HEK293 (cell line): Measurements from ENCODE around the gene TRABD.

Experiments used
- CTCF ChIA-PET: fragments of 350-600 bp; formaldehyde crosslinking; extraction: SDS; loops from one replicate; lab custom pipeline; 2021; ENCODE audit warnings: antibody characterized with exemption; lab: Yijun Ruan, JAX
- POLR2A ChIA-PET: fragments of 300-600 bp; formaldehyde crosslinking; extraction: SDS; loops from one replicate; lab custom pipeline; 2020; ENCODE audit warnings: antibody characterized with exemption, inconsistent platforms; lab: Yijun Ruan, JAX
- H3K27ac ChIP-seq: fragments of 200-500 bp; sonication (Bioruptor generic); 2 replicates; pipeline ENCODE4 v1.5.1; 2014; ENCODE audit warnings: low read depth, low read length, control low read depth, inconsistent platforms; ENCODE audit errors: extremely low read depth
- H3K36me3 ChIP-seq, 2 experiments: fragments of 200-500 bp in 1 of 2; sonication (Bioruptor generic) in 1 of 2; 1 replicate in 1 of 2; 2 replicates in 1 of 2; pipeline ENCODE4 v1.5.1; 2014 to 2017; ENCODE audit warnings: inconsistent platforms in 2 of 2, low read length in 2 of 2; ENCODE audit not compliant: control insufficient read depth in 2 of 2, insufficient read depth in 1 of 2
- H3K4me1 ChIP-seq: fragments of 200-500 bp; sonication (Bioruptor generic); 2 replicates; pipeline ENCODE4 v1.5.1; 2014; ENCODE audit warnings: mild to moderate bottlenecking, low read length, inconsistent platforms; ENCODE audit not compliant: control insufficient read depth, insufficient read depth
- H3K4me3 ChIP-seq: 2 replicates; pipeline ENCODE4 v1.5.1; 2011; ENCODE audit warnings: low read depth, mild to moderate bottlenecking, control low read depth, low read length, moderate library complexity
- H3K9me3 ChIP-seq: fragments of 200-500 bp; sonication (Bioruptor generic); 2 replicates; pipeline ENCODE4 v1.5.1; 2014; ENCODE audit warnings: low read depth, low read length, inconsistent platforms; ENCODE audit not compliant: control insufficient read depth, insufficient read depth
- EGR2 ChIP-seq: fragments of 450-650 bp; formaldehyde crosslinking; IDR thresholded peaks from 2 replicates; pipeline ENCODE4 v1.5.1; 2016; ENCODE audit warnings: low read depth, missing biosample characterization, missing genetic modification characterization
- GLIS2 ChIP-seq: fragments of 450-650 bp; formaldehyde crosslinking; IDR thresholded peaks from 2 replicates; pipeline ENCODE4 v1.5.1; 2016; ENCODE audit warnings: missing biosample characterization, missing genetic modification characterization
- OSR2 ChIP-seq: fragments of 450-650 bp; formaldehyde crosslinking; IDR thresholded peaks from 2 replicates; pipeline ENCODE4 v1.5.1; 2016; ENCODE audit warnings: missing biosample characterization, missing genetic modification characterization
- ZBTB48 ChIP-seq: fragments of 450-650 bp; formaldehyde crosslinking; IDR thresholded peaks from 2 replicates; pipeline ENCODE4 v1.5.1; 2016; ENCODE audit warnings: missing biosample characterization, missing genetic modification characterization
- ZFHX2 ChIP-seq: fragments of 450-650 bp; formaldehyde crosslinking; conservative IDR thresholded peaks from 2 replicates; pipeline ENCODE4 v1.5.1; 2016; ENCODE audit warnings: missing biosample characterization, missing genetic modification characterization
- ZNF24 ChIP-seq: fragments of 450-650 bp; formaldehyde crosslinking; IDR thresholded peaks from 2 replicates; pipeline ENCODE4 v1.5.1; 2016; ENCODE audit warnings: missing biosample characterization, missing genetic modification characterization
- ZNF423 ChIP-seq: fragments of 450-650 bp; formaldehyde crosslinking; IDR thresholded peaks from 2 replicates; pipeline ENCODE4 v1.5.1; 2016; ENCODE audit warnings: missing biosample characterization, missing genetic modification characterization
- TF ChIP-seq, protein P1 (sequence below): fragments of 450-650 bp; formaldehyde crosslinking; IDR thresholded peaks from 2 replicates; pipeline ENCODE4 v1.5.1; 2016; ENCODE audit warnings: missing biosample characterization, missing genetic modification characterization
- TF ChIP-seq, protein P2 (sequence below): fragments of 450-650 bp; formaldehyde crosslinking; IDR thresholded peaks from 2 replicates; pipeline ENCODE4 v1.5.1; 2016; ENCODE audit warnings: missing biosample characterization, missing genetic modification characterization, low read depth
- TF ChIP-seq, protein P3 (sequence below): fragments of 450-650 bp; formaldehyde crosslinking; IDR thresholded peaks from 2 replicates; pipeline ENCODE4 v1.5.1; 2017; ENCODE audit warnings: missing biosample characterization, missing genetic modification characterization
- TF ChIP-seq, protein P4 (sequence below): fragments of 450-650 bp; formaldehyde crosslinking; optimal IDR thresholded peaks from 2 replicates; pipeline ENCODE3; 2016; ENCODE audit warnings: missing biosample characterization, mild to moderate bottlenecking, missing genetic modification characterization

TRABD gene

DNA sequence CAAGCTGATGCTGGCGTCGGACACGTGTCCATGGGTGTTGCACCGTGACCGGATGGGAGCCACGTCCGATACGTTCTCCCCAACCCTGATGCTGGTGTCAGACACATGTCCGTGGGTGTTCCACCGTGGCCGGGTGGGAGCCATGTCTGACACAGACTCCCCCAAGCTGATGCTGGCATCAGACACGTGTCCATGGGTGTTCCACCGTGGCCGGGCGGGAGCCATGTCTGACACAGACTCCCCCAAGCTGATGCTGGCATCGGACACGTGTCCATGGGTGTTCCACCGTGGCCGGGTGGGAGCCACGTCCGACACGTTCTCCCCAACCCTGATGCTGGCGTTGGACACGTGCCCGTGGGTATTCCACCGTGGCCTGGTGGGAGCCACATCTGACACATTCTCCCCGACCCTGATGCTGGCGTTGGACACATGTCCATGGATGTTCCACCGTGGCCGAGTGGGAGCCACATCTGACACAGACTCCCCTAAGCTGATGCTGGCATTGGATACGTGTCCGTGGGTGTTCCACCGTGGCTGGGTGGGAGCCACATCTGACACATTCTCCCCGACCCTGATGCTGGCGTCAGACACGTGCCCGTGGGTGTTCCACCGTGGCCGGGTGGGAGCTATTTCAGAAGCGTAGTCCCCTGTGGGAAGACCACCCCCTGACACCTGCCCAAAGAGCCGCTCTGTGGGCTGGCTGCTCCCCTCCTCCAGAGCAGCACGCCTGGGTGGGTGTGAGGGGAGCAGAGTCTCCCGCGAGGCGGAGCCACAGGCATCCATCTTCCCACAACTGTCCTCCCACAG, 35.1 kb downstream of the TRABD start:
- TF ChIP-seq ZFHX2 (tag by site-specific recombination) (peak; percentile 74), EGR2 (tag by site-specific recombination) (peak; percentile 80), ZBTB48 (tag by site-specific recombination) (no peak)
- TF ChIP-seq, protein P1, sequence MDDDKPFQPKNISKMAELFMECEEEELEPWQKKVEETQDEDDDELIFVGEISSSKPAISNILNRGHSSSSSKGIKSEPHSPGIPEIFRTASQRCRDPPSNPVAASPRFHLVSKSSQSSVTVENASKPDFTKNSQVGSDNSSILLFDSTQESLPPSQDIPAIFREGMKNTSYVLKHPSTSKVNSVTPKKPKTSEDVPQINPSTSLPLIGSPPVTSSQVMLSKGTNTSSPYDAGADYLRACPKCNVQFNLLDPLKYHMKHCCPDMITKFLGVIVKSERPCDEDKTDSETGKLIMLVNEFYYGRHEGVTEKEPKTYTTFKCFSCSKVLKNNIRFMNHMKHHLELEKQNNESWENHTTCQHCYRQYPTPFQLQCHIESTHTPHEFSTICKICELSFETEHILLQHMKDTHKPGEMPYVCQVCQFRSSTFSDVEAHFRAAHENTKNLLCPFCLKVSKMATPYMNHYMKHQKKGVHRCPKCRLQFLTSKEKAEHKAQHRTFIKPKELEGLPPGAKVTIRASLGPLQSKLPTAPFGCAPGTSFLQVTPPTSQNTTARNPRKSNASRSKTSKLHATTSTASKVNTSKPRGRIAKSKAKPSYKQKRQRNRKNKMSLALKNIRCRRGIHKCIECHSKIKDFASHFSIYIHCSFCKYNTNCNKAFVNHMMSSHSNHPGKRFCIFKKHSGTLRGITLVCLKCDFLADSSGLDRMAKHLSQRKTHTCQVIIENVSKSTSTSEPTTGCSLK (tag by site-specific recombination) = no peak
- TF ChIP-seq, all 188 proteins: peak for 2
- H3K9me3 ChIP-seq = no peaks in the 10 kb centered on the region
- peaks cover 2% of the 10 kb centered on the region; the same call in 1 of the 2 replicates for H3K4me1 ChIP-seq
- no peak overlapping the region for H3K27ac ChIP-seq
- no peak overlapping the region for H3K4me3 ChIP-seq
- ChIA-PET CTCF (interaction anchor here (0.6 kb wide), 1 partner anchor 18 kb away, joined by 4 read pairs; no protein-coding TSS in a partner anchor), POLR2A (no interaction called here)
- H3K36me3 ChIP-seq = peaks cover 17 to 98% of the 10 kb centered on the region in 2 experiments

DNA sequence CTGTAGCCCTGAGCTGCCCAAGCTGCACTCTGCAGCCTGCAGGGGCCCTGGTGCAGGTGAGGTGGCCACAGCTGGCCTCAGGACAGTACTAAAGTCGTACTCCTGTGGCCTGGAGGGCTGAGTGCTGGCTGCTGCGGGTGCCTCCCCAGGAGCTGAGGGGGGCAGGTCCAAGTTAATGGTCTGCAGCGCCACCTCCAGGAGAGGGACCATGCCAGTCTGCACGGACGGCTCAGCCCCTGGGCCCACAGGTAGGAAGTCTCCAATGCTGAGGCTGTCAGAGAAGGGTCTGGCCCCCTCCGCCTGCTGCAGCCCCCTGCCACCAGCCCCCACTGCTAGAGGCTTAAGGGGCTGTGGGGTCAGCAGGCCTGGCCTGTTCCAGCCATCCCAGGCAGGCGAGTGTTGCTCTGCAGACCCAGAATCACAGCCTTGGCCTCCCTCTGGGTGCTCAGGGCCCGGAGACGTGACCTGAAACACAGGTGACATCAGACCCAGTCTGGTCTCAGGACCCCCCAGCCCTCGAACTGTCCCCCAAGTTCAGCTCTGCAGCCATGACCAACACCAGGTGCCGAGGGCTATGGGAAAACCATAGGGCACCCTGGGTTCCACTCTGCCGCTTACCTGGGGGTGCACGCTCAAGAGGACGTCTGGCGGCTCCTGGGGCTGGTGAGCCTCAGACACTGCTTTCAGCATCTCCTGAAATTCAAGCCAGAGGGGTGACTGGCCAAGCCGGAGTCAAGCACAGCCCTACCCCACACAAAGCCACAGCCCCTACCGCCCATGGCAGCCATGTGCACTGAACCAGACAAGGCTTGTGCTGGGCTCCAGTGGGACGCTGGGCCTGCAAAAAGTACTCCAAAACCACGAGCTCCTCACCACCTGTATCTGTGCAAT, 35.9 kb downstream of the TRABD start:
- TF ChIP-seq, protein P2, sequence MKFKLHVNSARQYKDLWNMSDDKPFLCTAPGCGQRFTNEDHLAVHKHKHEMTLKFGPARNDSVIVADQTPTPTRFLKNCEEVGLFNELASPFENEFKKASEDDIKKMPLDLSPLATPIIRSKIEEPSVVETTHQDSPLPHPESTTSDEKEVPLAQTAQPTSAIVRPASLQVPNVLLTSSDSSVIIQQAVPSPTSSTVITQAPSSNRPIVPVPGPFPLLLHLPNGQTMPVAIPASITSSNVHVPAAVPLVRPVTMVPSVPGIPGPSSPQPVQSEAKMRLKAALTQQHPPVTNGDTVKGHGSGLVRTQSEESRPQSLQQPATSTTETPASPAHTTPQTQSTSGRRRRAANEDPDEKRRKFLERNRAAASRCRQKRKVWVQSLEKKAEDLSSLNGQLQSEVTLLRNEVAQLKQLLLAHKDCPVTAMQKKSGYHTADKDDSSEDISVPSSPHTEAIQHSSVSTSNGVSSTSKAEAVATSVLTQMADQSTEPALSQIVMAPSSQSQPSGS (tag by site-specific recombination) = no peak
- TF ChIP-seq, protein P3, sequence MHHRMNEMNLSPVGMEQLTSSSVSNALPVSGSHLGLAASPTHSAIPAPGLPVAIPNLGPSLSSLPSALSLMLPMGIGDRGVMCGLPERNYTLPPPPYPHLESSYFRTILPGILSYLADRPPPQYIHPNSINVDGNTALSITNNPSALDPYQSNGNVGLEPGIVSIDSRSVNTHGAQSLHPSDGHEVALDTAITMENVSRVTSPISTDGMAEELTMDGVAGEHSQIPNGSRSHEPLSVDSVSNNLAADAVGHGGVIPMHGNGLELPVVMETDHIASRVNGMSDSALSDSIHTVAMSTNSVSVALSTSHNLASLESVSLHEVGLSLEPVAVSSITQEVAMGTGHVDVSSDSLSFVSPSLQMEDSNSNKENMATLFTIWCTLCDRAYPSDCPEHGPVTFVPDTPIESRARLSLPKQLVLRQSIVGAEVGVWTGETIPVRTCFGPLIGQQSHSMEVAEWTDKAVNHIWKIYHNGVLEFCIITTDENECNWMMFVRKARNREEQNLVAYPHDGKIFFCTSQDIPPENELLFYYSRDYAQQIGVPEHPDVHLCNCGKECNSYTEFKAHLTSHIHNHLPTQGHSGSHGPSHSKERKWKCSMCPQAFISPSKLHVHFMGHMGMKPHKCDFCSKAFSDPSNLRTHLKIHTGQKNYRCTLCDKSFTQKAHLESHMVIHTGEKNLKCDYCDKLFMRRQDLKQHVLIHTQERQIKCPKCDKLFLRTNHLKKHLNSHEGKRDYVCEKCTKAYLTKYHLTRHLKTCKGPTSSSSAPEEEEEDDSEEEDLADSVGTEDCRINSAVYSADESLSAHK (tag by site-specific recombination) = no peak
- TF ChIP-seq, protein P4, sequence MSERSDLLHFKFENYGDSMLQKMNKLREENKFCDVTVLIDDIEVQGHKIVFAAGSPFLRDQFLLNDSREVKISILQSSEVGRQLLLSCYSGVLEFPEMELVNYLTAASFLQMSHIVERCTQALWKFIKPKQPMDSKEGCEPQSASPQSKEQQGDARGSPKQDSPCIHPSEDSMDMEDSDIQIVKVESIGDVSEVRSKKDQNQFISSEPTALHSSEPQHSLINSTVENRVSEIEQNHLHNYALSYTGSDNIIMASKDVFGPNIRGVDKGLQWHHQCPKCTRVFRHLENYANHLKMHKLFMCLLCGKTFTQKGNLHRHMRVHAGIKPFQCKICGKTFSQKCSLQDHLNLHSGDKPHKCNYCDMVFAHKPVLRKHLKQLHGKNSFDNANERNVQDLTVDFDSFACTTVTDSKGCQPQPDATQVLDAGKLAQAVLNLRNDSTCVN = no peak
- TF ChIP-seq ZNF24 (tag by site-specific recombination) (no peak), GLIS2 (tag by site-specific recombination) (0 out of 2 replicates have a peak, but pooled peaks have one; percentile 16), ZNF423 (tag by site-specific recombination) (no peak), OSR2 (tag by site-specific recombination) (no peak)
- Histone ChIP-seq H3K36me3 (peaks cover 17 to 96% of the 10 kb centered on the region in 2 experiments), H3K4me3 (no peak overlapping the region), H3K4me1 (peaks cover 2% of the 10 kb centered on the region; the same call in 1 of the 2 replicates), H3K27ac (no peak overlapping the region), H3K9me3 (no peaks in the 10 kb centered on the region)
- POLR2A ChIA-PET = no interaction called here
- CTCF ChIA-PET = interaction anchor here (0.5 to 1.4 kb wide), 5 partner anchors 12 to 456 kb away, joined by 3 to 5 read pairs (median 3); no protein-coding TSS in a partner anchor
